Activated CD8-positive, alpha-beta memory T cell treated with anti-CD3 and anti-CD28 coated beads for 24 hours (primary cell): ENCODE measurements around the gene SUCLG1.
"Not testable (repeated sequence)": the region's sequence is repeated elsewhere in the genome, so short reads cannot be mapped to it uniquely, and the experiment has no call there.

ENCODE experiments used
- DNase-seq: peaks from one replicate; pipeline ENCODE4 v3.0.0-alpha.2; 2020

Gene SUCLG1

GRCh38 chr2:84459018-84459943 lies at the start of gene SUCLG1:
SUCLG1 (minus strand) TSS chr2:84459280; CDS start chr2:84459269, 11 bp downstream.
- DNase-seq = peak; percentile 93

GRCh38 chr2:84498150-84498799 lies 39.2 kb upstream of the SUCLG1 start:
- DNase-seq = no peak

GRCh38 chr2:84497285-84497684 lies 38.2 kb upstream of the SUCLG1 start:
- DNase-seq = no peak

DNA sequence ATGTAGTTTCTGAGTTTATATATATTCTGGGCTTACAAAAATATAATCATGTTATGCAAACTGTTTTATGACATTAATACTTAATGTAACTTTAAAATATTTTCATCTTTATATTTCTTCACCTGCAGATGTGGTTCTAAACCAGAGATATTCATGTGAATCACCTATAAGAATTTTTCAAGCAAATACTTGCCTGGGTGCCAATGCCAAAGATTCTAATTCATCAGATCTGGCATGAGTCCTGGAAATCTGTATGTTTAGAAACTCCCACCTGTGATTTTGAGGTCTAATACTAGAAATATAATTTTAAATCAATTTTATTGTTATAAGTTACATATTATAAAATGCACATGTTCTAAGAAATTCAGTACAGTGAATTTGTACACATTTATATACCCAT lies 37.3 kb upstream of the SUCLG1 start:
- DNase-seq = no peak

DNA sequence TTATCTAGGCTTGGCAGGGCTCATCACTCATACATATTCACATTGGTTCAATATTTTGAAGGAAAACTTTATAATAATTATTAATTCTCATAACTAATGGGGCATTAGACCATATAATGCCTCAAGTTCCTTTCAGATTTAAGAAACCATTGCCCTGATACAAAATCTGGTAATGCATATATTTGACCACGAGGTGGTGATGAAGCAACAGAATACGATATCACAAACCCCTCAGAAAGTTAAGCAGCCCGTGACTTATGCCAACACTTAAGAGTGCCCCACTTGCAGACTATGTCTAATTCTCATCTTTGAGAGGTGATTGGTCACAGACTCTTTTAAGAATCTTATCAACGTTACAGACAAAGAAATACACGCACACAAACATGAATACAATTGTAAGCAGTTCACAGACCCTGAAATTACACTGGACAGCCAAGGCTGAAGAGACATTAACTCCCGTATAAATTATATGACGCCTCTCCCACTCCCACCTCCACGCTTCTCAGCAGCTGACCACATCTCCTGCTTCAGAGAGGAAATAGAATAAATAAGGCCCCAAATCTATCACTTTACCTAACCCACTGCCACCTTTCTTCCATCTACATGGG lies 36.6 kb upstream of the SUCLG1 start:
- no peak for DNase-seq

GRCh38 chr2:84494070-84494469 lies 35.0 kb upstream of the SUCLG1 start:
- DNase-seq = no peak

DNA sequence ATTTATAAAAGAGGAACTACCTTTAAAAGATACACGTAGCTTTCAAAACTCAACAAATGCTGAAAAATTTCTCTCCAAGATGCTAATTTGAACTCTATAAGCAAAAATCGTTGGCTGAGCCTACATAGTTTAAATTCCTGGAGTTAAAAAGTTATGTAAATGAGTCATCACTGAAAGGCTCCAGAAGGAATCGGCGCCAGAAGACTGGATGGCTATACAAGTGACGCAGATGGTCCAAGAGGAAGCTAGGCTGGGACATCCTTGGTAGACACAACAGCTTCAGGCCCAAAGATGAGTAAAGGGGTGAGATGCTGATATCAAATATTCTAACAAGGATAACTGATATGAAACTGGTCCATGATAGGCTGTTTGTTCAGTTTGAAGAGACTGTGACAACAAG lies 34.4 kb upstream of the SUCLG1 start:
- no peak for DNase-seq

GRCh38 chr2:84492571-84492970 lies 33.5 kb upstream of the SUCLG1 start:
- DNase-seq = no peak

DNA sequence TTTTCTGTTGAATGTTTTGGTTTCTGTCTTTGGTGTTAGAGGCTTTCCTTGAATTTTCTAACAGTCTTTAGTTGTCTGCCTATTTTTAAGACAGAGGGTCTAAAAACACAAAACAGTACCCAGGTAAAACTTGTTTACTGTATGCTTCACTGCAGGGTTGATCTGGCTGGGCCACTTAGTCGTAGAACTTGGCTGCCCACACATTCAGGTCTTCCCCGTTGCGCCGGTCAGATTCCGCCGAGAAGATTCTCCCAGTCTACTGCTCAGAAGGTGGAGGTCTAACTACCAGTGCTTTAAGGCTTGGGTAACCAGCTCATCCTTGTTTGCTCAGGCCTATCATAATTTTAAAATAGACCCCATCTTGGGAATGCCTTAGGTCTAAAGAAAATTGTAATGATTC lies 32.7 kb upstream of the SUCLG1 start:
- no peak for DNase-seq

GRCh38 chr2:84491256-84491655 lies 32.2 kb upstream of the SUCLG1 start:
- DNase-seq = no peak

- DNase-seq = no peak
These were observed 28.4 kb upstream of the SUCLG1 start for GRCh38 chr2:84487298-84487996.

- no peak for DNase-seq
These were observed 27.5 kb upstream of the SUCLG1 start for GRCh38 chr2:84486441-84487115.

DNA sequence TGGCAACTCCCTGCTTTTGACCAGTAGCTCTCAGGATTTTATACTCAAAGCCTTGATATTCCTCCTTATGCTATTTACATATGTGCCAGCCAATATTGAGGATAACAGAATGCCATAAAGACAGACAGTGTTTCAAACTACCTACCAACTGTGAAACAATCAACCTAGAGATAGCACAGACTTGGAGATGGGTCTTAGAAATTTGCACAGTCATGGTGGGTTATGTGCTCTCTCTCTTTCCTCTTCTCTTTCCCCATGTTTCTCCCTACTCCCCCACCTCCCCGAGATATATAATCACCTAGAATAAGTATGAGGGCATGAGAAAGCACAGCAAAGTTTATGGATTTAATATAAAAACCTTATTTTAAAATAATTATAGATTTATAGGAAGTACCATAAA lies 24.2 kb upstream of the SUCLG1 start:
- no peak for DNase-seq

GRCh38 chr2:84482603-84483002 lies 23.5 kb upstream of the SUCLG1 start:
- DNase-seq = no peak

DNA sequence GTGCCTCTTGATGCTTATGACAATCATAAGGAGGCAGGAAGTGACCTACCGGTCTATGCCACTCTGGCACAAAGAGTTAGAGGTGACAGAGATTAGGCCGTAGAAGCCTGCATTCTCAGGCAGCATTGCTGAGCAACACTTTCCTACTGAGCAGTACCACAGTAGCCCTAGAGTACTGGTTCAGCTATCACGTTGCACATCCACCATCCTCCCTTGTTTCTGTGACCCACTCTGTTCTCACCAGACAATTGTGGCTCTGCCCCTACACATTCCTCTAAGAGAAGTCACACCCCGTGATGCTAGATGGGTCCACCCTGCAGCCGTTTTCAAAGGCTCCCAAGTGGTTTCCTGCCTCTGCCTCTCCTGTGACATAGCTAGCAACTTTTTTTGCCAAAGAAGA lies 22.6 kb upstream of the SUCLG1 start:
- DNase-seq = peak; percentile 59

DNA sequence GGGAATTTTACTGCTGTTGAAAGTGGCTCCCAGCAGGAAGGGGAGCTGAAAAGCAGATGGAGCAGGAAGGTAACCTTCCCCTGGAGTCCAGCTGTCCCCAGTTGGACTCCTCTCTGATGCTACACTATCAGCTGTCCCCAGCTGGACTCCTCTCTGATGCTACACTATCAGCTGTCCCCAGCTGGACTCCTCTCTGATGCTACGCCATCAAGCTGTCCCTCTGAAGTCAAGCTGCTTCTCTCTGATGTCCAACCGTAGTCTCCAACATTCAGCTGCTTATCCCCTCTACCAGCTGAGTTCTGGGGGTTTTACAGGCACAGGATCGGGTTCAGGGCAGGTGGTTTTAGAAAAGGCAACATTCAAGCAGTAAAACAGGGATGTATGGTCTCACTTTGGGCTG lies 19.8 kb upstream of the SUCLG1 start:
- DNase-seq = no peak

- DNase-seq = no peak
These were observed 18.8 kb upstream of the SUCLG1 start for GRCh38 chr2:84477886-84478285.

DNA sequence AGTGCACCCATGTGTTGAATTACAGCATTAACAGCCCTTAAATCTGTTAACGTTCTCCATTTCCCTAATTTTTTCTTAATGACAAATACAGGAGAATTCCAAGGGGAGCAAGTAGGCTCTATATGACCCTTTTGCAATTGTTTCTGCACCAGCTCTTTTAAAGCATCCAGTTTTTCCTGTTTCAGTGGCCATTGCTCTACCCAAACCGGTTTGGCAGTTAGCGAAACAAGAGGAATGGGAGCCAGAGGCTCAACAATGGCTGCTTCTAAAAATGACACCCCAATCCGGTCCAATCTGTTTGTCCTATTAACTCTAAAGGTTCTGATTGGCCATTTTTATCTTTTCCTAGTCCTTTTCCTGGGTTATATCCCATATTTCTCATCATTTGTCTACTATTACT lies 15.1 kb upstream of the SUCLG1 start:
- DNase-seq = no peak

DNA sequence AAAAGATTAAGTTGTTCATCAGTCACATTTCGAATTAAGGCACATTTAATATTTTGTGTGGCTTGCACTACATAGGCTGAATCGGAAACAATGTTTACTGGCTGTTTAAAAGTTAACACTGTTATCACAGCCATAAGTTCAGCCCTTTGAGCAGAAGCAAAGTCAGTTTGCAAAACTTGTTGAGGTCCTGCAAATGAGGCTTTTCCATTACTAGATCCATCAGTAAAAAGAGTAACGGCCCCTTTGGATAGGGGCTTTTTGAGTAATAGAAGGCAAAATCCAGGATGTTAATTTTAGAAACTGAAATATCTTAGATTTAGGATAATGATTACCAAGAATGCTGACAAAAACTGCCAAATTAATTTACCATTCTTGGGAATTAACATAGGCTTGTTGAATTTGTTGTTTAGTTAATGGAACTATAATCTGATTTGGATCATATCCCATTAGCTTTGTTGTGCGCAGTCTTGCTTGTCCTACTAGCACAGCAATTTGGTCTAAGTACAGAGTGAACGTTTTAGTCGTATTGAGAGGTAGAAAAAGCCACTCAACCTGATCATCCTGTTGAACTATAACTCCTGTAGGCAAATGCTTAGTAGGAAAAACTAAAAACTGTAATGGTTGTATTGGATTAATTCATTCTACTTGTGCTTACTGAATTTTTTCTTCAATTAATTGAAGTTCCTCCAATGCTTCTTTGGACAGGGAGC lies 13.9 kb upstream of the SUCLG1 start:
- DNase-seq = no peak

GRCh38 chr2:84472423-84472822 lies 13.3 kb upstream of the SUCLG1 start:
- DNase-seq = not testable (repeated sequence)

DNA sequence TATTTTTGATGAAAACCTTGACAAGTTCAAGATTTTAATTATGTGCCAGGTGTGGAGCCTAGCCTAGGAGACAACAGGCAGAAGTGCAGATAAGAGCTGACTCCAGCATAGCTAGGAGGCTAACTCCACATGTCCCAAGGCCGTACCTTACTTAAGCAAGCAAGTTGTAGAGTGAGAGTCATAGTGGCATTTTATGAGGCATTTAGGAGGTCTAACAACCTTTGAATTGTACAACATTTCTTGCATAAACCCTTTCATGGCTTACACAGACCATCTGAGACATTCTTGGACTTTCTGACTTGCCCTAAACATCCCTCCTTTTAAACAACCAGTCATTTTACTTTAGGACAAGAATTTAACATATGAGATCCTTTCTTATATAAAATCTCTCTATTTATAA lies 8.3 kb upstream of the SUCLG1 start:
- DNase-seq = no peak

- DNase-seq = no peak
These were observed 2.2 kb upstream of the SUCLG1 start for GRCh38 chr2:84461310-84461709.
